Heart left ventricle (tissue), 13 donors: ENCODE measurements around the gene ANAPC15.

Experiments
- POLR2A ChIP-seq, 2 donors: fragments of 450-650 bp; IDR thresholded peaks; one replicate each; pipeline ENCODE4 v1.6.1; 2017; ENCODE audit warnings: antibody characterized with exemption in 2 of 2, mild to moderate bottlenecking in 2 of 2, moderate library complexity in 2 of 2
- TF ChIP-seq, protein P1 (sequence below), 12 donors: fragments of 200-600 bp; sonication (generic) in 4 of 12; IDR thresholded peaks; one replicate each; pipeline versions ENCODE4 v1.5.0 to v1.8.0; 2018 to 2022; ENCODE audit warnings: antibody characterized with exemption in 12 of 12, mild to moderate bottlenecking in 5 of 12
- donor health status: ischemic (EF 13 %, LVEDD 7.1; RV severe dilation, severe dysfunction).
- donor health status: DM: no; HTN: yes; CAD: no.
- donor health status: DM: no; HTN: no; CAD: no.
- donor health status: ischemic (EF 25% LVEDD 6.9; RV normal size, moderate dysfunction).
- donor health status: ischemic (EF 25% LVEDD 5.7; RV mildly dilated, moderate dysfunction).
- donor health status: ischemic (EF 35%, LVEDD 5.7; RV mildly dilated, moderate dysfunction).
- donor health status: nonischemic (EF 11% LVEDD 7.7; RV severe dilation, severe dysfunction).
- donor health status: DM: yes; HTN: yes; CAD: no.
- donor health status: PGD.
- donor health status: ischemic (EF 29% LVEDD 5.4; RV normal size, mild dysfunction).
- donor health status: nonischemic (EF 23%, LVEDD 6.1; RV moderate dilation, normal function).

DNA sequence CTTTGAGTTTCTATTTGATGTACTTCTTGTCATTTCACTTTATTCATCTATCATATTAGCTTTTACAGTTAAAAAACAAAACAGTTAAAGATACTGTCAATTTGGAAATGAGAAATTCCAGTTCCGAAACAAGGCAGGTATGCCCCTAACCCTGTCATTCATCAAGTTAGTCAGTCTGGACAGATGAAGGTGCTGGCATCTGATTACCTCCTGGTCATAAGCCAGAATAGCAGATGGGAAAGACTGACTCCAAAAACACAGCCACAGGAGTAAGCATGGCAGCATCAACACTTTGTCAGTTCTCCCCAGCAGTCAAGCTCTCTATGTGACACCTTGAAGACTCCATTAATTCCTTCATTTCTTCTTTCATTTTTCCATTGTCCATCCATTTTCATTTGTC is 27.5 kb downstream of the ANAPC15 start:
- TF ChIP-seq, protein P1, sequence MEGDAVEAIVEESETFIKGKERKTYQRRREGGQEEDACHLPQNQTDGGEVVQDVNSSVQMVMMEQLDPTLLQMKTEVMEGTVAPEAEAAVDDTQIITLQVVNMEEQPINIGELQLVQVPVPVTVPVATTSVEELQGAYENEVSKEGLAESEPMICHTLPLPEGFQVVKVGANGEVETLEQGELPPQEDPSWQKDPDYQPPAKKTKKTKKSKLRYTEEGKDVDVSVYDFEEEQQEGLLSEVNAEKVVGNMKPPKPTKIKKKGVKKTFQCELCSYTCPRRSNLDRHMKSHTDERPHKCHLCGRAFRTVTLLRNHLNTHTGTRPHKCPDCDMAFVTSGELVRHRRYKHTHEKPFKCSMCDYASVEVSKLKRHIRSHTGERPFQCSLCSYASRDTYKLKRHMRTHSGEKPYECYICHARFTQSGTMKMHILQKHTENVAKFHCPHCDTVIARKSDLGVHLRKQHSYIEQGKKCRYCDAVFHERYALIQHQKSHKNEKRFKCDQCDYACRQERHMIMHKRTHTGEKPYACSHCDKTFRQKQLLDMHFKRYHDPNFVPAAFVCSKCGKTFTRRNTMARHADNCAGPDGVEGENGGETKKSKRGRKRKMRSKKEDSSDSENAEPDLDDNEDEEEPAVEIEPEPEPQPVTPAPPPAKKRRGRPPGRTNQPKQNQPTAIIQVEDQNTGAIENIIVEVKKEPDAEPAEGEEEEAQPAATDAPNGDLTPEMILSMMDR (IDR thresholded peaks at IDR 0.05): no peak
- no peak for TF ChIP-seq POLR2A (IDR thresholded peaks at IDR 0.05)
